HG02885 (cell line): Measurements from ENCODE around the gene TOX2.

ENCODE experiments used
- ATAC-seq: cut with Tn5 transposase; IDR thresholded peaks from one replicate; pipeline ENCODE4 v1.9.1; 2021; ENCODE audit warnings: mild to moderate bottlenecking; ENCODE audit not compliant: unreplicated experiment, poor library complexity

The TOX2 gene

GRCh38 chr20:43973671-43974450 is 59.2 kb downstream of the TOX2 start:
- no peak for ATAC-seq

DNA sequence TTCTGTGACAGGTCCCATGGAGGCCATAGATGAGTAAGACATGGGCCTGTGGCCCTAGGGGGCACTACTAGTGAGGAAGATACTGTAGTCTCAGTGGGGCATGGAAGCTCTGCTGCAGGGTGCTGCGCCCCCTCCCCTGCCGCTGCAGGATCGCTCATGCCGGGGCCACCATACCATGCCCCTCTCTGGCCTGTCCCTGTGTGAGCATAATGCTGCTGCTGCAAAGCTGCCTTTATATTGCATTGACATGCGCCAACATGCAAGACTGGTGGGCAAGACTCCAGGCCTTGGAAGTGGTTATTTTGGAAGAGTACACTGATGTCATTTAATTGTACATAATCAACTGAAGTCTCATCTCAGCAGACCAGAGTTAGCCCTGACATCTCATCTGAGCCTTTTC is 60.0 kb downstream of the TOX2 start:
- no peak for ATAC-seq

GRCh38 chr20:43975096-43975768 is 60.6 kb downstream of the TOX2 start:
- no peak for ATAC-seq

GRCh38 chr20:43976547-43976946 is 61.9 kb downstream of the TOX2 start:
- no peak for ATAC-seq

DNA sequence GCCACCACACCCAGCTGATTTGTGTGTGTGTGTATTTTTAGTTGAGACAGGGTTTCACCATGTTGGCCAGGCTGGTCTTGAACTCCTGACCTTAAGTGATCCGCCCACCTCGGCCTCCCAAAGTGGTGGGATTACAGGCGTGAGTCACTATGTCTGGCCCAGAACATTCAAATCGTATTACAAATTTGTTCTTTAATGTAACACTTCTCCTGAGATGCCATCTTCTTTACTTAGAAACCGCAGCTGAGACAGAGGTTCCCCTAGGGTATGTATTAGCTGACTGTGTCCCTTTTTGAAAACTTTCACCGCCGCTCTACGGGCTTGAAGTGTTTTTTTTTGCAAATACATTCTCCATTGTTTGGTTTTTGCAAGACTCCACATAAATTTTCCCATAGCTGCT is 62.6 kb downstream of the TOX2 start:
- no peak for ATAC-seq

- ATAC-seq = no peak
Measured at GRCh38 chr20:43977962-43978361, 63.3 kb downstream of the TOX2 start.

GRCh38 chr20:43979576-43980105 is 65.0 kb downstream of the TOX2 start:
- no peak for ATAC-seq

- ATAC-seq = no peak
Measured at GRCh38 chr20:43981540-43981939, 66.9 kb downstream of the TOX2 start.

DNA sequence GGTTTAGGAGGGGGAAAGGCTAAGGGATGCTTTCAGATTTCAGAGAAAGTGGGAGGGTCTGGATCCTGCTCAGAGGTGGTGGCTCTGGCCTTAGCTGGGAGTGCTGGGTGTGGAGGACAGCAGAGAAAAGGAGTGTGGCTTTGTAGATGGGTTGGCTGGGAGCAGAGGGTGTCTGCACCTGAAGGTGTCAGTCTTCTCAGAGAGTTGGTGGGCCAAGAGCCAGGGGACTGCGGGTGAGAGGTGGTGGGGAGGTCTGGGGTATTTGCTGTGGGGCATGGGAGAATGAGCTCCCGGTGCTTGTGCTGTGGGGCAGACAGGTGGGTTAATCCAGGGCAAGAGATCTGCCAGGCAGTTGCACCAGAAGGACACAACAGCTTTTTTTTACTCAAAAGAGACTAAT is 67.4 kb downstream of the TOX2 start:
- no peak for ATAC-seq

GRCh38 chr20:43982886-43983285 is 68.2 kb downstream of the TOX2 start:
- no peak for ATAC-seq

DNA sequence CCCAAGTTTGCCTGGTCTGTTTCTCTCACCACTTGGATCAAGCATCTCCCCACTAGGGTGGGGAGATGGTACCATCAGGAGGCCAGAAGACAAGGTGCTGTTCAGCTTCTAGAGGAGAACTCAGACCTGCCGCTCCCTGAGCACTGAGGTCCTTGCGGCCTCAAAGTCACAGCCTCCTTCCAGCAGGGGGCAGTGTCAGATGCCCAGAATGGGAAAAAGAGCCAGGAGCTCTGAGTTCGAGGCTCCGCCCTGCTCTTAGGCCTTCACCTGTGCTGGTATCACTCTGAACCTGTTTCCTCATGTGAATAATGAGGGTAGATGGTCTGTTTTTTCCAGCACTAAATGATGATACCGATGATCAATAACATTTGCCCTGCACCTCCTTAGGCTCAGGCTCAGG is 68.7 kb downstream of the TOX2 start:
- ATAC-seq = no peak

DNA sequence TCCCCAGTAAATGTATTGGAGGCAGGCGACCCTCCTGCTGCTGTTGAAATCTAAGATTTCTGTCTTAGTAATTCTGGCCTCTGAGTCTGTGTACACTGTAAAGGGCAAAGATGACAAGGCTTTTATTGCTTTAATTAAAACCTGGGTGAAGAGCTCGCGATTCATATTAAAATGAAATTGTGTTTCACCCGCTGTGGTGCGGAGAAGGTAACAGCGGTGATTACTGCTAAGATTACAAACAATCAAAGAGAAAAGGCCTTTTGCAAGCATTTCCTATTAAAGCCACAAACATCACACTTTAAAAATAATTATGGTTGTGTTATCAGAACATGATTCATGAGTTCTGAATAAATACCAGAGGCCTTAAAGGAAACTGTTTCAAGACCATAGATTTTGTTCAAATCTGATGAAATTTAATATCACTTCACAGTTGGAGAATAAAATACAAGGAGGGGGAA is 69.3 kb downstream of the TOX2 start:
- no peak for ATAC-seq

DNA sequence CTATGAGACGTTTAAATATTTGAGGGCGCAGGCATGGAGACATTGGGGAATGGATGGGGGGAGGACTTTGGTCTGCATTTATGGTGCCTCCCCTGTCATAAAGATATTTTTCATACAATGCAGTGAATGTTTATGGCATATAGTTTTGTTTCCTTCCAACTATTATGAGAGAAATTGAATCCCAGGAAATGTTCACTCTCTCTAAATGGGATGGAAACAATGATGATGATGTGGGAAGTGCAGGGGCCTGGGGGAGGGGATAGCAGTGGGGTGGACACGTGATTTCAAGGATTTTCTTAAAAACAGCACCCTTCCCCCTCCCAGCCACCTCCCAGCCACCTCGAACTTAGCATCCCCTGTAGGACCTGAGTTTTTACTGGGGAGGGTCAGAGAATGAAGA is 69.9 kb downstream of the TOX2 start:
- ATAC-seq = no peak

GRCh38 chr20:43985121-43985520 is 70.5 kb downstream of the TOX2 start:
- no peak for ATAC-seq

DNA sequence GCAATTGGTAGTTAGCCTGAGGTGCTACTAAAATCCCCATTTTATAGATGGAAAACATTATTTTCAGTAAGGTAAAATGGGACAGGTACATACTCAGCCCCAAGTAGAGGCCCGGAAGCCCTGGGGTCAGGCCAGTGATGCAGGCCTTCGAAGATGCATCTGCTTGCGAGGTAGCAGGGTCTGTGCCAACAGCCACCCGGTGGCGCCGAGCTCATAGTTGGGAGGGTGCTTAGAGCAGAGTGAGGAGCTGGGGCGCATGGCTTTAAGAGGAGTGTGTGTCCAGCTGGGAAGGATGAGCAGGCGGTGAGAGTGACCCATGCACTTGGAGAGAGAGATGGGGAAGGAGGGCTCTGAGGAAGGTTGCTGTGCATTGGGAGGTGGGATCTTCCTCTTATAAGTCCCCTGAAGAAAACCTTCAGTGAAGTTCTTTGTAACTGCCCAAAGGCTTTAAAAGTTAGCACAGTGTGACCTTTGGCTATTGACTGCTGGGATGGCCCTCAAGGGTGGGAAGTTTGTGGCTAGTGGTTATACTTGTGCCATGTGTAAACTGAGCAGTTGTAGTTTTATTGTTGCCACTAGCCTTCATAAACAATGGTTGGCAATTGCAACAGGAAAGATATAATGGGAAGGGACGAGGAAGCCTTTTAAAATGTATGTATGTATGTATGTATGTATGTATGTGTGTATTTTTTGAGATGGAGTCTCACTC is 71.1 kb downstream of the TOX2 start:
- ATAC-seq = no peak

DNA sequence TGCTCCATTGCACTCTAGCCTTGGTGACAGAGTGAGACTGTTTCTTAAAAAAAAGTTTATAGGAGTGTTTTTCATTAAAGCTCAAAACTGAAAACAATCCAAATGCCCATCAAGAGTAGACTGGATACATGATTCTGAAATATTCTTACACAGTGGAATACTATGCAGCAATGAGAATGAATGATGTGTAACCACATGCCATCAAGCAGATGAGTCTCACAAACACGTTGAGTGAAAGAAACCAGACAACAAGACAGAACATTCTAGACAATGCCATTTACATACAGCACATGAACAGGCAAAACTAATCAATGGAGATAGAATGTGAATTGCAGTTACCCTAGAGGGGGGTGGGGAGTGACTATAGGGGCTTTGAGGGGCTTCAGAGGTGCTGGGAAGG is 72.4 kb downstream of the TOX2 start:
- no peak for ATAC-seq

DNA sequence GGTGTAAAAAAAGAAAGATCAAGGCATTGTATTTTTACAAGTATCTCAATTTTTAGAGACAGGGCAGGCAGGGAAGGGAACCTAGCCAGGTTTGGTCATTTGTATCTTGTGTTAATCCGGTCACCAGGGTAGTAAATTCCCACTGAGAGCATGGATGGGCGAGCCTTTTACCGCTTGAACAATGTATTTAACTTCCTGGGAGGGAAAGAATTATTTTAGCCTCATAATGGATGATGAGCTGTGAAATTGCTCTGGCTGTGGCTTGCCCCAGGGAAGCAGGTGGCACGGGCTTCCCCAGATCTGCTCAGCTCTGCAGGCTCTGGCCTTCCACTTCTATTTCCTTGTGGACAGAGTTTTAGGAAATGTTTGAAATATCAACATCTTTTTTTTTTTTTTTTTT is 72.9 kb downstream of the TOX2 start:
- ATAC-seq = no peak

GRCh38 chr20:43988451-43988850 is 73.8 kb downstream of the TOX2 start:
- ATAC-seq = no peak

GRCh38 chr20:43988867-43989266 is 74.2 kb downstream of the TOX2 start:
- ATAC-seq = no peak

- ATAC-seq = no peak
Measured at GRCh38 chr20:43991261-43991660, 76.6 kb downstream of the TOX2 start.

DNA sequence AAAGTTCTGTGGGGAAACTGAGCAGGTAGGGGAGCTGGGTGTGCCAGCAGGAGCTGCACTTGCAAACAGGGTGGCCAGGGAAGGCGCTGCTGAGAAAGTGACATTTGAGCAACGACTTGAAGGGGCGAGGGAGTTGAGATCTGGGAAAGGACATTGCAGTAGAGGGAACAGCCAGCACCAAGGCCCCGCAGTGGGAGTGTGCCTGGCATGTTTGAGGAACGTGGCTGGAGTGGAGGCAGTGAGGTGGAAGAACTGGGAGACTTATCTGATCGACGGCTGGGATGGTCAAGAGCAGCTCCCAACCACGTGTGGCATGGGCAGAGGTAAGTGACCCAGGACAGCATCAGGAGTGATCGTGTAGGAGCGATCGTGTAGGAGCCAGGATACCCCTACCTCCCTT is 77.3 kb downstream of the TOX2 start:
- ATAC-seq = no peak
